Smooth muscle cell (in vitro differentiated cells): ENCODE measurements around the gene TK1. TPM values are rescaled to one million over a fixed set of nuclear protein-coding genes. Genes with fewer than 3 reads are reported as not detected.

Experiments used
- DNase-seq: peaks from one replicate; lab custom pipeline; 2025; ENCODE audit not compliant: unreplicated experiment; lab: John Stamatoyannopoulos, UW
- H2AFZ ChIP-seq: fragments of 200-600 bp; sonication (generic); 2 replicates; pipeline ENCODE4 v1.6.0; 2016; ENCODE audit warnings: antibody characterized with exemption, low read depth, mild to moderate bottlenecking
- H3F3A ChIP-seq: fragments of 200-600 bp; sonication (generic); 2 replicates; pipeline ENCODE4 v1.6.0; 2017; ENCODE audit warnings: antibody characterized with exemption, low read depth
- H3K27ac ChIP-seq: fragments of 200-600 bp; sonication (generic); 2 replicates; pipeline ENCODE4 v1.5.1; 2016; ENCODE audit warnings: low read depth, mild to moderate bottlenecking
- H3K27me3 ChIP-seq: fragments of 200-600 bp; sonication (generic); 2 replicates; pipeline ENCODE4 v1.6.1; 2016; ENCODE audit warnings: low read depth, mild to moderate bottlenecking
- H3K36me3 ChIP-seq: fragments of 200-600 bp; sonication (generic); 2 replicates; pipeline ENCODE4 v1.5.1; 2016; ENCODE audit warnings: low read depth
- H3K4me1 ChIP-seq: fragments of 200-600 bp; sonication (generic); 2 replicates; pipeline ENCODE4 v1.5.1; 2016; ENCODE audit warnings: low read depth
- H3K4me2 ChIP-seq: fragments of 200-600 bp; sonication (generic); 2 replicates; pipeline ENCODE4 v1.6.0; 2016; ENCODE audit warnings: mild to moderate bottlenecking
- H3K4me3 ChIP-seq: fragments of 200-600 bp; sonication (generic); 2 replicates; pipeline ENCODE4 v1.5.1; 2016; ENCODE audit warnings: mild to moderate bottlenecking
- H3K79me2 ChIP-seq: fragments of 200-600 bp; sonication (generic); 2 replicates; pipeline ENCODE4 v1.6.0; 2016; ENCODE audit warnings: low read depth, mild to moderate bottlenecking
- H3K9ac ChIP-seq: fragments of 200-600 bp; sonication (generic); 2 replicates; pipeline ENCODE4 v1.6.0; 2016; ENCODE audit warnings: low read depth
- H3K9me3 ChIP-seq: fragments of 200-600 bp; sonication (generic); replicated peaks from 2 replicates; pipeline ENCODE4 v1.5.1; 2016; ENCODE audit warnings: low read depth
- H4K20me1 ChIP-seq: fragments of 200-600 bp; sonication (generic); 2 replicates; pipeline ENCODE4 v1.6.0; 2016; ENCODE audit warnings: low read depth
- WGBS: methylation state at CpG from one replicate; pipeline ENCODE4 v1.1.7; 2016; ENCODE audit warnings: low lambda C conversion rate; 5-methylcytosine and 5-hydroxymethylcytosine counted together
- polyA plus RNA-seq: library from polyadenylated mRNA; unstranded; fragments of >200 nt; fragmentation: Nextera tagmentation; extraction: Ambion mirVana; gene quantifications from 2 replicates; pipeline ENCODE4 v1.2.1, GENCODE V29; 2016
- total RNA-seq: library from RNA; depleted of rRNA; stranded (reverse); fragments of >200 nt; gene quantifications from 2 replicates; pipeline ENCODE4 v1.2.3, GENCODE V29; 2014
- TF ChIP-seq, protein P1 (sequence below): fragments of 200-600 bp; sonication (generic); IDR thresholded peaks from 2 replicates; pipeline ENCODE4 v1.5.1; 2017; ENCODE audit warnings: borderline replicate concordance, mild to moderate bottlenecking, antibody characterized with exemption; ENCODE audit not compliant: insufficient read depth, poor library complexity, severe bottlenecking

TK1 gene
- total and polyA plus RNA-seq, 2 experiments from 2014 or later: 20.9 to 72.7 TPM

GRCh38 chr17:78148286-78149016 lies 38.4 kb downstream of the TK1 start:
- Histone ChIP-seq H3K27ac (no peak overlapping the region), H3F3A (no peaks in the 10 kb centered on the region), H3K4me3 (no peak overlapping the region), H3K4me1 (no peaks in the 10 kb centered on the region), H3K27me3 (no peaks in the 10 kb centered on the region), H2AFZ (no peak overlapping the region), H3K9ac (no peak overlapping the region), H4K20me1 (no peaks in the 10 kb centered on the region), H3K9me3 (no peaks in the 10 kb centered on the region), H3K36me3 (no peaks in the 10 kb centered on the region), H3K4me2 (no peak overlapping the region), H3K79me2 (no peaks in the 10 kb centered on the region)
- TF ChIP-seq, protein P1, sequence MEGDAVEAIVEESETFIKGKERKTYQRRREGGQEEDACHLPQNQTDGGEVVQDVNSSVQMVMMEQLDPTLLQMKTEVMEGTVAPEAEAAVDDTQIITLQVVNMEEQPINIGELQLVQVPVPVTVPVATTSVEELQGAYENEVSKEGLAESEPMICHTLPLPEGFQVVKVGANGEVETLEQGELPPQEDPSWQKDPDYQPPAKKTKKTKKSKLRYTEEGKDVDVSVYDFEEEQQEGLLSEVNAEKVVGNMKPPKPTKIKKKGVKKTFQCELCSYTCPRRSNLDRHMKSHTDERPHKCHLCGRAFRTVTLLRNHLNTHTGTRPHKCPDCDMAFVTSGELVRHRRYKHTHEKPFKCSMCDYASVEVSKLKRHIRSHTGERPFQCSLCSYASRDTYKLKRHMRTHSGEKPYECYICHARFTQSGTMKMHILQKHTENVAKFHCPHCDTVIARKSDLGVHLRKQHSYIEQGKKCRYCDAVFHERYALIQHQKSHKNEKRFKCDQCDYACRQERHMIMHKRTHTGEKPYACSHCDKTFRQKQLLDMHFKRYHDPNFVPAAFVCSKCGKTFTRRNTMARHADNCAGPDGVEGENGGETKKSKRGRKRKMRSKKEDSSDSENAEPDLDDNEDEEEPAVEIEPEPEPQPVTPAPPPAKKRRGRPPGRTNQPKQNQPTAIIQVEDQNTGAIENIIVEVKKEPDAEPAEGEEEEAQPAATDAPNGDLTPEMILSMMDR: no peak
- no peak for DNase-seq
- WGBS: 89% methylated on average over 14 of the region's 14 CpGs

DNA sequence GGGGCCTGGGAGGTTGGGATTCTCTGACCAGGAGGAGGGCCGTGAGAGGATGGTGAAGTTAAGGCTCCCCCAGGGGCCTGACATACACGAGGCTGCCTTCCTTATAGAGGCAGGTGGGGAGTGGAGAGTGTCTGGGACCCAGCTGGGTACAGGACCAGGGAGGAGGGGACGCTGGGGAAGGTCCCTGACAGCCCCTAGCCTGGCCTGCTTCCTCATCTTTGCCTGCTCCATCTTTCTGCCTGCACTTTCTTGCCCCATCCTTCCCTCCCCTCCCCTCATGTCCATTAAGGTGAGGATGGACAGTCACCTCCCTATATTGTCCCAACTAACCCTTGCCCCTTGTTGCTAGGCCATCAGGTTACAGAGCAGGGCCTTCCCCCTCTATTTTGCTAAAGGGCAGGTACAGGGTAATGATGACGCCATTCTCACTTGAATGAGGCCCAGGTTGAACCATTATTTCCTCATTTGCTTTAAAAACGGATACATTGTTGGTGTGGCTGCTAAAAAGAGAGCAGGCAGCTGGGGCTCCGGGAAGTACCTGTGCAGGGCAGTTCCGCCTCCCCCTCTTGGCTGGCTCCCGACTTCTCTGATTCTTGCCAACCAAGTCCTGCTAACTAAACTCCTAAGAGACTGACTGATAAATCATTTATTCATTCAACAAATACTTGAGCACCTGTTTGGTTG lies 39.4 kb downstream of the TK1 start:
- H3K27me3 ChIP-seq: no peaks in the 10 kb centered on the region
- H2AFZ ChIP-seq: no peak overlapping the region
- TF ChIP-seq, protein P1: no peak

DNA sequence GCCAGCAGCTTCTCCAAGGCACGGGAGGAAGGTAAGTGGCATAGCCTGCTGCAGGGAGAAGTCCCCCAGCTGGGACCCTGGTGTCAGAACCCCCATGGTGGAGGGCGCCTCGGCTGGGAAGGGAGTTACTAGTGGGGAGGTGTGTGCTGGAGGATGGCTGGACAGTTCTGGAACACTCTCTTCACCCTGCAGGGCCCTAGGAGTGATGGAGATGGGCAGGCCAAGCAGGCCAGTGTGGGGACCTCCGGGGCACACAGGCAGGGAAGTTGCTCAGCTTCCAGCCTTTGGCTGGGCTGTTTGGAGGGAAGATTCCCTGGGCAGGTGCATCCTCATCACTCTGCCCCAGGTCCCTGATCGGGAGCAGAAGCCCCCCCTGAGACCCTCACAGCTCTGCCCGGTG lies 40.0 kb downstream of the TK1 start:
- no peak for DNase-seq
- Histone ChIP-seq H3K4me1 (no peaks in the 10 kb centered on the region), H3K36me3 (no peaks in the 10 kb centered on the region), H3K4me3 (no peak overlapping the region), H2AFZ (no peak overlapping the region), H3K9me3 (no peaks in the 10 kb centered on the region), H3K27me3 (no peaks in the 10 kb centered on the region), H4K20me1 (no peaks in the 10 kb centered on the region), H3F3A (no peaks in the 10 kb centered on the region), H3K27ac (no peak overlapping the region), H3K79me2 (no peaks in the 10 kb centered on the region), H3K4me2 (no peak overlapping the region), H3K9ac (no peak overlapping the region)
- 95% methylated on average over 6 of the region's 6 CpGs for WGBS
- TF ChIP-seq, protein P1: no peak

More for the DNA sequence above, 39.4 kb downstream of the TK1 start:
- Histone ChIP-seq H4K20me1 (no peaks in the 10 kb centered on the region), H3K4me1 (no peaks in the 10 kb centered on the region), H3K27ac (no peak overlapping the region), H3K9me3 (no peaks in the 10 kb centered on the region), H3K79me2 (no peaks in the 10 kb centered on the region), H3K9ac (no peak overlapping the region), H3K36me3 (no peaks in the 10 kb centered on the region), H3K4me3 (no peak overlapping the region), H3K4me2 (no peak overlapping the region), H3F3A (no peaks in the 10 kb centered on the region)
- 82% methylated on average over 7 of the region's 8 CpGs for WGBS
- no peak for DNase-seq

- 100% methylated on average over 7 of the region's 7 CpGs for WGBS
- Histone ChIP-seq H3K9me3 (no peaks in the 10 kb centered on the region), H3K4me3 (no peak overlapping the region), H3F3A (no peaks in the 10 kb centered on the region), H2AFZ (no peak overlapping the region), H3K4me1 (no peaks in the 10 kb centered on the region), H3K4me2 (no peak overlapping the region), H3K79me2 (no peaks in the 10 kb centered on the region), H3K36me3 (no peaks in the 10 kb centered on the region), H4K20me1 (no peaks in the 10 kb centered on the region), H3K27ac (no peak overlapping the region), H3K9ac (no peak overlapping the region), H3K27me3 (no peaks in the 10 kb centered on the region)
- DNase-seq: no peak
- TF ChIP-seq, protein P1: no peak
Observed at GRCh38 chr17:78146471-78146869, 40.4 kb downstream of the TK1 start.
